ENCODE data around the gene LTBP4.

- TF ChIP-seq RAD21 (IDR thresholded peaks at IDR 0.05; ENCODE audit: low read length) (no peak), RFX5 (IDR thresholded peaks at IDR 0.05; ENCODE audit: low read length) (no peak), MAX (IDR thresholded peaks at IDR 0.05; ENCODE audit: low read depth) (no peak), POLR2AphosphoS5 (IDR thresholded peaks at IDR 0.05; ENCODE audit: low read depth, low read length) (no peak)
- TF ChIP-seq, protein P1, sequence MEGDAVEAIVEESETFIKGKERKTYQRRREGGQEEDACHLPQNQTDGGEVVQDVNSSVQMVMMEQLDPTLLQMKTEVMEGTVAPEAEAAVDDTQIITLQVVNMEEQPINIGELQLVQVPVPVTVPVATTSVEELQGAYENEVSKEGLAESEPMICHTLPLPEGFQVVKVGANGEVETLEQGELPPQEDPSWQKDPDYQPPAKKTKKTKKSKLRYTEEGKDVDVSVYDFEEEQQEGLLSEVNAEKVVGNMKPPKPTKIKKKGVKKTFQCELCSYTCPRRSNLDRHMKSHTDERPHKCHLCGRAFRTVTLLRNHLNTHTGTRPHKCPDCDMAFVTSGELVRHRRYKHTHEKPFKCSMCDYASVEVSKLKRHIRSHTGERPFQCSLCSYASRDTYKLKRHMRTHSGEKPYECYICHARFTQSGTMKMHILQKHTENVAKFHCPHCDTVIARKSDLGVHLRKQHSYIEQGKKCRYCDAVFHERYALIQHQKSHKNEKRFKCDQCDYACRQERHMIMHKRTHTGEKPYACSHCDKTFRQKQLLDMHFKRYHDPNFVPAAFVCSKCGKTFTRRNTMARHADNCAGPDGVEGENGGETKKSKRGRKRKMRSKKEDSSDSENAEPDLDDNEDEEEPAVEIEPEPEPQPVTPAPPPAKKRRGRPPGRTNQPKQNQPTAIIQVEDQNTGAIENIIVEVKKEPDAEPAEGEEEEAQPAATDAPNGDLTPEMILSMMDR (IDR thresholded peaks at IDR 0.05): no peak
These were observed 45.0 kb upstream of the LTBP4 start for GRCh38 chr19:40555978-40556689.
